Measurements from ENCODE around the gene ATP11A. TPM values are rescaled to one million over a fixed set of nuclear protein-coding genes. Genes with fewer than 3 reads are reported as not detected.

ATP11A gene
- total RNA-seq, 2 experiments from 2014 or later: 24.7 to 25.6 TPM

- Mint-ChIP-seq H3K27ac (no peak overlapping the region), H3K27me3 (ENCODE audit: low read depth) (no peaks in the 10 kb centered on the region), H3K36me3 (ENCODE audit: low read depth) (peaks cover 45% of the 10 kb centered on the region), H3K4me1 (ENCODE audit: low read depth) (no peaks in the 10 kb centered on the region), H3K9me3 (no peaks in the 10 kb centered on the region), H3K4me3 (no peak overlapping the region)
- DNase-seq: no peak
- CTCF ChIA-PET: no interaction called here
- intact Hi-C loops (cut with micrococcal nuclease): no loop called here
Observed at GRCh38 chr13:112831801-112832200, 142.0 kb downstream of the ATP11A start.

GRCh38 chr13:112832811-112833210, 143.0 kb downstream of the ATP11A start:
- Mint-ChIP-seq H3K4me1 (ENCODE audit: low read depth) (no peaks in the 10 kb centered on the region), H3K9me3 (no peaks in the 10 kb centered on the region), H3K36me3 (ENCODE audit: low read depth) (peaks cover 43% of the 10 kb centered on the region), H3K4me3 (no peak overlapping the region), H3K27ac (no peak overlapping the region), H3K27me3 (ENCODE audit: low read depth) (no peaks in the 10 kb centered on the region)
- CTCF ChIA-PET: no interaction called here
- DNase-seq: no peak
- intact Hi-C loops (cut with micrococcal nuclease): no loop called here

GRCh38 chr13:112833551-112834257, 143.9 kb downstream of the ATP11A start:
- intact Hi-C loops (cut with micrococcal nuclease): no loop called here
- no peak for DNase-seq
- H3K9me3 Mint-ChIP-seq: no peaks in the 10 kb centered on the region
- no peak overlapping the region for H3K27ac Mint-ChIP-seq
- peaks cover 34% of the 10 kb centered on the region for H3K36me3 Mint-ChIP-seq (ENCODE audit: low read depth)
- no peak overlapping the region for H3K4me3 Mint-ChIP-seq
- H3K27me3 Mint-ChIP-seq (ENCODE audit: low read depth): no peaks in the 10 kb centered on the region
- no peaks in the 10 kb centered on the region for H3K4me1 Mint-ChIP-seq (ENCODE audit: low read depth)
- CTCF ChIA-PET: no interaction called here

- no peak for DNase-seq
Observed at GRCh38 chr13:112835344-112835743, 145.5 kb downstream of the ATP11A start.

GRCh38 chr13:112835796-112836195, 146.0 kb downstream of the ATP11A start:
- CTCF ChIA-PET: no interaction called here
- no peak for DNase-seq
- peaks cover 32% of the 10 kb centered on the region for H3K36me3 Mint-ChIP-seq (ENCODE audit: low read depth)
- H3K27ac Mint-ChIP-seq: no peak overlapping the region
- H3K4me1 Mint-ChIP-seq (ENCODE audit: low read depth): no peaks in the 10 kb centered on the region
- H3K4me3 Mint-ChIP-seq: no peak overlapping the region
- intact Hi-C loops (cut with micrococcal nuclease): no loop called here
- no peaks in the 10 kb centered on the region for H3K9me3 Mint-ChIP-seq
- H3K27me3 Mint-ChIP-seq (ENCODE audit: low read depth): no peaks in the 10 kb centered on the region

More at GRCh38 chr13:112835344-112835743, 145.5 kb downstream of the ATP11A start:
- Mint-ChIP-seq H3K9me3 (no peaks in the 10 kb centered on the region), H3K4me3 (no peak overlapping the region), H3K36me3 (ENCODE audit: low read depth) (peaks cover 34% of the 10 kb centered on the region), H3K27me3 (ENCODE audit: low read depth) (no peaks in the 10 kb centered on the region), H3K27ac (no peak overlapping the region), H3K4me1 (ENCODE audit: low read depth) (no peaks in the 10 kb centered on the region)
- CTCF ChIA-PET: no interaction called here
- intact Hi-C loops (cut with micrococcal nuclease): no loop called here

- H3K27ac Mint-ChIP-seq: no peak overlapping the region
- no peak overlapping the region for H3K4me3 Mint-ChIP-seq
- intact Hi-C loops (cut with micrococcal nuclease): no loop called here
- H3K36me3 Mint-ChIP-seq (ENCODE audit: low read depth): peaks cover 25% of the 10 kb centered on the region
- H3K27me3 Mint-ChIP-seq (ENCODE audit: low read depth): no peaks in the 10 kb centered on the region
- CTCF ChIA-PET: no interaction called here
- H3K9me3 Mint-ChIP-seq: no peaks in the 10 kb centered on the region
- DNase-seq: no peak
- H3K4me1 Mint-ChIP-seq (ENCODE audit: low read depth): no peaks in the 10 kb centered on the region
Observed at GRCh38 chr13:112836940-112837339, 147.1 kb downstream of the ATP11A start.

GRCh38 chr13:112837371-112838037, 147.7 kb downstream of the ATP11A start:
- intact Hi-C loops (cut with micrococcal nuclease): no loop called here
- Mint-ChIP-seq H3K36me3 (ENCODE audit: low read depth) (peaks cover 21% of the 10 kb centered on the region), H3K4me1 (ENCODE audit: low read depth) (no peaks in the 10 kb centered on the region), H3K27ac (no peak overlapping the region), H3K4me3 (no peak overlapping the region), H3K9me3 (no peaks in the 10 kb centered on the region), H3K27me3 (ENCODE audit: low read depth) (no peaks in the 10 kb centered on the region)
- DNase-seq: no peak
- CTCF ChIA-PET: no interaction called here

- CTCF ChIA-PET: no interaction called here
- Mint-ChIP-seq H3K4me3 (no peak overlapping the region), H3K27me3 (ENCODE audit: low read depth) (no peaks in the 10 kb centered on the region), H3K27ac (no peak overlapping the region), H3K4me1 (ENCODE audit: low read depth) (no peaks in the 10 kb centered on the region), H3K9me3 (no peaks in the 10 kb centered on the region), H3K36me3 (ENCODE audit: low read depth) (peaks cover 19% of the 10 kb centered on the region)
- DNase-seq: no peak
- intact Hi-C loops (cut with micrococcal nuclease): no loop called here
Observed at GRCh38 chr13:112838038-112838841, 148.4 kb downstream of the ATP11A start.

GRCh38 chr13:112838842-112839117, 148.9 kb downstream of the ATP11A start:
- intact Hi-C loops (cut with micrococcal nuclease): no loop called here
- no peaks in the 10 kb centered on the region for H3K27me3 Mint-ChIP-seq (ENCODE audit: low read depth)
- no peak overlapping the region for H3K4me3 Mint-ChIP-seq
- no peaks in the 10 kb centered on the region for H3K4me1 Mint-ChIP-seq (ENCODE audit: low read depth)
- no peak for DNase-seq
- H3K9me3 Mint-ChIP-seq: no peaks in the 10 kb centered on the region
- H3K36me3 Mint-ChIP-seq (ENCODE audit: low read depth): peaks cover 21% of the 10 kb centered on the region
- CTCF ChIA-PET: no interaction called here
- no peak overlapping the region for H3K27ac Mint-ChIP-seq

- H3K9me3 Mint-ChIP-seq: no peaks in the 10 kb centered on the region
- no peaks in the 10 kb centered on the region for H3K4me1 Mint-ChIP-seq (ENCODE audit: low read depth)
- intact Hi-C loops (cut with micrococcal nuclease): no loop called here
- H3K27me3 Mint-ChIP-seq (ENCODE audit: low read depth): no peaks in the 10 kb centered on the region
- DNase-seq: no peak
- peaks cover 21% of the 10 kb centered on the region for H3K36me3 Mint-ChIP-seq (ENCODE audit: low read depth)
- no peak overlapping the region for H3K27ac Mint-ChIP-seq
- no peak overlapping the region for H3K4me3 Mint-ChIP-seq
- CTCF ChIA-PET: no interaction called here
Observed at GRCh38 chr13:112839356-112840105, 149.7 kb downstream of the ATP11A start.

- H3K27ac Mint-ChIP-seq: no peak overlapping the region
- no peaks in the 10 kb centered on the region for H3K4me1 Mint-ChIP-seq (ENCODE audit: low read depth)
- intact Hi-C loops (cut with micrococcal nuclease): no loop called here
- H3K27me3 Mint-ChIP-seq (ENCODE audit: low read depth): no peaks in the 10 kb centered on the region
- no peak for DNase-seq
- CTCF ChIA-PET: no interaction called here
- peaks cover 18% of the 10 kb centered on the region for H3K36me3 Mint-ChIP-seq (ENCODE audit: low read depth)
- no peaks in the 10 kb centered on the region for H3K9me3 Mint-ChIP-seq
- no peak overlapping the region for H3K4me3 Mint-ChIP-seq
Observed at GRCh38 chr13:112840472-112841302, 150.8 kb downstream of the ATP11A start.
